ENCODE results near the gene SFSWAP.
"Not testable (repeated sequence)": the region's sequence is repeated elsewhere in the genome, so short reads cannot be mapped to it uniquely, and the experiment has no call there.

The SFSWAP gene

GRCh38 chr12:131701705-131702572, 9.0 kb upstream of the SFSWAP start:
- DNase-seq (ENCODE audit: low read depth in 3 of 3, low spot score in 1 of 3) = no peak

GRCh38 chr12:131702573-131702877, 8.4 kb upstream of the SFSWAP start:
- DNase-seq (ENCODE audit: low read depth in 3 of 3, low spot score in 1 of 3) = no peak

DNA sequence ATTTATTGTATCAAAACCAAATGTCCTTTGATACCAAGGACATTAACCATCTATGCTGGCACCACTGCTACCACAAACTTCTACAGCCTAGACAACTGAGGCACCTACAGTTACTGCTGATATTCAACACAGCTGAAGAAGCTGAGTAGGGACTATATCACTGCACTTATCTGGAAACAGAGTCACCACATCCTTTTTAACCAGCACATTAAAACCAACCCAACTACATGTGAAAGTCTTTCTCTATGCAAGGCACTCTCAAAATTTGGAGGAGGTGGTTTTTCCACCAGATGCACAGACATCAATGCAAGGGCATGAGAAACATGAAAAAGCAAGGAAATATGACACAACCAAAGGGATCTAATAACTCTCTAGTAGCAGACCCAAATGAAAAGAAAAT, 7.7 kb upstream of the SFSWAP start:
- no peak for DNase-seq (ENCODE audit: low read depth in 3 of 3, low spot score in 1 of 3)

- no peak for DNase-seq (ENCODE audit: low read depth in 3 of 3, low spot score in 1 of 3)
Observed at GRCh38 chr12:131704509-131704908, 6.4 kb upstream of the SFSWAP start.

DNA sequence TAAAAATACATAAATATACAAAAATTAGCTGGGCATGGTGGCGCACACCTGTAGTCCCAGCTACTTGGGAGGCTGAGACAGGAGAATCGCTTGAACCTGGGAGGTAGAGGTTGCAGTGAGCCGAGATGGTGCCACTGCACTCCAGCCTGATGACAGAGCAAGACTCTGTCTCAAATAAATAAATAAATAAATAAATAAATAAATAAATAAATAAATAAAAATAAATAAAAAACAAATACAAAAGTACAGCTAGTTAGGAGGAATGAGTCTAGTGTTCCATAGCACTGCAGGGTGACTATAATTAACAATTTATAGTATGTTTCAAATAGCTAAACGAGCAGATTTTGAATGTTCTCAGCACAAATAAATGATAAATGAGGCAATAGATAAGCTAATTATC, 4.2 kb upstream of the SFSWAP start:
- DNase-seq (ENCODE audit: low read depth in 3 of 3, low spot score in 1 of 3) = not testable (repeated sequence)

GRCh38 chr12:131709226-131709625, 1.7 kb upstream of the SFSWAP start:
- DNase-seq (ENCODE audit: low read depth in 3 of 3, low spot score in 1 of 3) = no peak

DNA sequence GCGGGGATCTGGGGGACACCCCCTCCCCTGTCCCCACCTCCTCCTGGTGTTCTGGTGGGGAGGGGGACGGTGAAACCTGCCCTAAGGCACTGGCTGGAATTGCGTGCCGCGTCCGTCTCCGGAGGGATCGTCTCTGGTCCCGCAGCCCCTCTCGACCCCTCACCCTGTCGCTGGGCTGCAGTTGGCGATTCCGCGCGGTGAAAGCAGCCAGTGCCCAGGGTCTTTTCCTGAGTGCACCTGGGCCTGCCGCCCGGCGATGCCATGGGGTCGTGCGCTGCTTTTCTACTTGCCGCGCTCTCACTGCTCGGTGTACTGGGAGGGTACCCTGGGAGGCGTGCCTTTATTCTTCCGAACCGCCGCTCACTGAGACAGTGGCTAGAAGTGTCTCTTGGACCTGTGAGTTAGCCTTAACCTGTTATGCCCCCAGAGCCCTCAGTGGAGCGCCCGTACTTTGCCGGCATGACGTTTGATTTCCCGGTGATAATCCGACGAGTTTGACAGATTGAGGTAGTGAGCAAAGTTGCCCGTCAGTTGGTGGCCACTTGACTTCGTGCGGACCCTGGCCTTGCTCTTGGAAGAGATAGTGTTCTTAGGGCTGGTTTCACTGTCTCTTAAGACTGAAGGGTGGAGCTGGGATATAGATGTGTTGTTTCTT, 788 bp downstream of the SFSWAP start:
- DNase-seq (ENCODE audit: low read depth in 3 of 3, low spot score in 1 of 3) = no peak

DNA sequence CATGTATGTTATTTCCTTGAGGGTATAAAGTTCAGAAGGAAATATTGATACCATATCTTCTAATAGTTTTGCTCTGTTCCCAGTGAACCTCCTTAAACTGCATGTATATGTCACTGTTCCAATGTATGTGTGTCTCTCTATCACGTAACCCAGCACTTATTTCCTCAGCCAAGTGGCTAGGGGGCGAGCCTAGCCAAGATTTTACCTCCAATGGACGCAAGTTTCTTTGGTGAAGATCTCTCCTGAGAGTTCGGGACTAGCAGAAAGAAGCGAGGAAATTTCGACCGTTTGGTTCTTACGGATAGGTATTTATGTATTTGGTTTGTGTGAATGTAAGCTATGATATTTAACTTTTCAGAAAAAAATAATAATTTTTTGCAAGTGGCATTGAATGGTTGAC, 2.5 kb downstream of the SFSWAP start:
- DNase-seq (ENCODE audit: low read depth in 3 of 3, low spot score in 1 of 3) = no peak

DNA sequence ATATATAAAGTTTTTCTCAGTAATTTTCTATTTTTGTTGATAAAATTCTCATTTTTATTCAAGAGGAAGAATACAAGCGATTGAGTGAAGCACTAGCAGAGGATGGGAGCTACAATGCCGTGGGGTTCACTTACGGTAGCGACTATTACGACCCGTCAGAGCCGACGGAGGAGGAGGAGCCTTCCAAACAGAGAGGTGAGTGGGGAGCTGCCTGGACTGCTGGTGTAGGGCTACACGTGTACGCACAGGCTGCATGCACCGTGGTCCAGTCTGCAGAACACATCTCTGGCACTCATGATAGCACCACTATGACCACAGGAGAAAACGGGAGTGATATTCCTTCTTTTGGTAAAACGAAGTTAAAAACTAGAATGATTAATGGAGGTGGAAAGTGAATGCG, 3.9 kb downstream of the SFSWAP start:
- no peak for DNase-seq (ENCODE audit: low read depth in 3 of 3, low spot score in 1 of 3)

GRCh38 chr12:131716282-131716681, 5.4 kb downstream of the SFSWAP start:
- DNase-seq (ENCODE audit: low read depth in 3 of 3, low spot score in 1 of 3) = no peak

DNA sequence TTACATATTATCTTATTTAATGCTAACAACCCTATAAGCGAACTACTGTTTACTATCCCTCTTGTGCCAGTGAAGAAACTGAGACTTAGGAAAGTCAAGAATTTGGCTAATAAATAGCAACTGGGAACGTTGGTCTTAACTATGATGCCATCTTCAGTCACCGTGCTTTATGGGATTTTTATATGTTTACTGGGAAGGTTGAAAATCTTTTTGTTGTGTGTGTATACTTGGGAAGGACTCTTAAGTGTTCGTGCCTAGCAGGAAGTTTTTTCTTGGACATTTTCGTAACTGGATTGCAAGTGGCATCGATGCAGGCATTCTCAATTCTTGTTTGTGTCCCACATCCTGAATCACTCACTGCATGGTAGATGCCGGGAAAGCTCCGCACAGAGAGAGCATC, 9.4 kb downstream of the SFSWAP start:
- no peak for DNase-seq (ENCODE audit: low read depth in 3 of 3, low spot score in 1 of 3)

DNA sequence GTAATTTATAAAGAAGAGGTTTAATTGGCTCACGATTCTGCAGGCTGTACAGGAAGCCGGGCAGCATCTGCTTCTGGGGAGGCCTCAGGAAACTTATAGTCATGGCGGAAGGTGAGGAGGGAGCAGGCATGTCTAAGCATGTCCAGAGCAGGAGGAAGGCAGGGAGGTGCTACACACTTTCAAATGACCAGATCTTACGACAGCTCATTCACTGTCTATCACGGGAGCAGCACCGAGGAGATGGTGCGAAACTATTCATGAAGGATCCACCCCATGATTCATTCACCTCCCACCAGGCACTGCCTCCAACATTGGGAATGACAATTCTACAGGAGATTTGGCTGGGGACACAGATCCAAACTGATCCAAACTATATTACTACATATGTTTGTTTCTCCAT, 10.0 kb downstream of the SFSWAP start:
- DNase-seq (ENCODE audit: low read depth in 3 of 3, low spot score in 1 of 3) = no peak

DNA sequence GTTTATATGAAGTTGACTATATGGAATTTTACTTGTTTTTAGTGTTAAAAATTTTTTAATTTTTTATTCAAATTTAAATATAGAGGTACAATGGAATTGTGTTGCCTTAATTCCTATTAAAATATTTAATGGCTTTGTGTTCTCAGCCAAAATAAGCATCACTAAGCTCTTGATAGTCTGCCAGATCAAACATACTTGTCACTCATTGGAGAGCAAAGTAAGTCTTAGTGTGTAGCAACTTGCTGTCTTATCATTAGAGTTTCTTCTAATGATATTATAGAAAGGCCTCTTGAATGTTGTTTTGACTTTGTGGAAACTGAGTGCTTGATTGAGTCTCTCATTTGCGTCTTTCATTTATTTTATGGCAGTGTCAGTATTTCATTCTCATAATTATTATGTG, 10.7 kb downstream of the SFSWAP start:
- no peak for DNase-seq (ENCODE audit: low read depth in 3 of 3, low spot score in 1 of 3)

DNA sequence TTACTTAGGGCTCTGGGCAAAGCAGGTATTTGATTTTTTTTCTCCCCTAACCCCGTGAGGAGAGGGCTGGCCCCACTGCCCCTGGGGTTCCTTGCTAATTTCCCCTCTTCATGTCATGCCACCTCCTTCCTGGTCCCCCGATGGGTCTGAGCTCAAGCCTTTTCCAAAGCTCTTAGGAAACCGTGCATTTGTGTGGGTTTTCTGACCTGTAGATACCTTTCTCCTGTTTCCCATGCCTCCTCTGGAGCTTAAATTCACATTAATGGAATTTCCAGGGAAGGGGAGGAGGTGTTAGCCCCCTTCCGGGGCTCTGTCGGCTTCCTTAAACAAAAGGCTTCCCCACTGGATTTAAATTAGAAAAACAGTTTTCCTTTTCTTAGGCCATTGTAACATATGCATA, 12.6 kb downstream of the SFSWAP start:
- no peak for DNase-seq (ENCODE audit: low read depth in 3 of 3, low spot score in 1 of 3)

DNA sequence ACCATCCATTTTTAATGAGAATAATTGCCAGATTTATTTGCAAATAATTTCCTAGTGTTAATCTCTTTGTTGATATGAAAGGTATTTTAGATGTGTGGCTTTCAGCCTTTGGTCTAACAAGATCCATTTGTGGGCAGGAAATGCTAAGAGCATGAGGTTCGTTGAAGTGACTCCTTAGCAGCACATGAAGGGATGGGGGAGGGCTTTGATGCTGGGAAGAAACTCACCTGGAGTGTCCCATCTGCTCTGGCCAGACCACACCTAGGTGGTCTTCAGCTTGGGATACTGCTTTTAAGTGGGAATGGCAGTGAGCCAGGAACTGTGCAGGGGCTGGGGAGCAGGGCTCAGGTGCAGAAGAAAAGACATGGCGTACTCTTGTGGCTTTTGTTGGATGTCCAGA, 13.6 kb downstream of the SFSWAP start:
- DNase-seq (ENCODE audit: low read depth in 3 of 3, low spot score in 1 of 3) = no peak

DNA sequence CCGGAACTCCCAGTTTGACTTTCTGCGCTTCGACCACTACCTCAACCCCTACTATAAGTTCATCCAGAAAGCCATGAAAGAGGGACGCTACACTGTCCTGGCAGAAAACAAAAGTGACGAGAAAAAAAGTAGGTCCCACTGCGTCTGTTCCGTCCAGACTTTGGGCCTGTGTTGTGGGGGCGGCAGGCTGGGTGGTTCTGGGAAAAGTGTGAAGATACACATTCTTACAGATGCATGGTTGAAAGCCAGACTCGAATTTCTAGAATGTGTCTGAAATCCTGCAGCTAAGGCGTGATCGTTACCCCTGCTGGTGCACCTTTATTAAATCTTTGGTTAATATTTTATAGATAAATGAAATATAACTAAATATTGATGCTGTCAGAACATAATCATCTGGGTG, 14.6 kb downstream of the SFSWAP start:
- DNase-seq (ENCODE audit: low read depth in 3 of 3, low spot score in 1 of 3) = no peak

- no peak for DNase-seq (ENCODE audit: low read depth in 3 of 3, low spot score in 1 of 3)
Observed at GRCh38 chr12:131728720-131729119, 17.8 kb downstream of the SFSWAP start.

DNA sequence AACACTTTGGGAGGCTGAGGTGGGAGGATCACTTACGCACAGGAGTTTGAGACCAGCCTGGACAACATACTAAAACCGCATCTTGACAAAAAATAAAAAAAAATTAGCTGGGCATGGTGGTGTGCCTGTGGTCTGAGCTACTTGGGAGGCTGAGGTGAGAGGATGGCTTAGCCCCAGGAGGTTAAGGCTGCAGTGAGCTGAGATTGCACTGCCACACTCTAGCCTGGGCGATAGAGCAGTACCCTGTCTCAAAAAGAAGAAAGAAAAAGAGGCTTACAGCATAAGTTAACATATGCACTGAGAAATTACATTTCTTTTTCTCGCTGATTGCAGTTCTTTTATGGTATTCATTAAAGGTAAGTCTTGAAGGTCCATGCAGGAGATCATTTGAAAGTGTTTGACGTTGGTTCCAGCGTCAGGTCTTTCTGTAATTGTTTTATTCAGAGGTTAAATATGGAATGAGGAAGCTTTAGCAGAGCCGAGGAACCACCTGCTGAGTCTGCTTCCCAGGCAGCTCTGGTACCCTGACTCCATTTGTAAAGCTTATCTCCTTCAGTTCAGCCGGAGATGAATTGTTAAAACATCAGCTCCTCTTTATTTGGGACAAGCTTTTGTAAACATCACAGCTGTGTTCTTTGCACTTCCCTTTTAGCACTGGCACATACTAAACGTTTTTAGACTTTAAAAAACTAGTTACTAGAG, 18.5 kb downstream of the SFSWAP start:
- DNase-seq (ENCODE audit: low read depth in 3 of 3, low spot score in 1 of 3) = no peak

DNA sequence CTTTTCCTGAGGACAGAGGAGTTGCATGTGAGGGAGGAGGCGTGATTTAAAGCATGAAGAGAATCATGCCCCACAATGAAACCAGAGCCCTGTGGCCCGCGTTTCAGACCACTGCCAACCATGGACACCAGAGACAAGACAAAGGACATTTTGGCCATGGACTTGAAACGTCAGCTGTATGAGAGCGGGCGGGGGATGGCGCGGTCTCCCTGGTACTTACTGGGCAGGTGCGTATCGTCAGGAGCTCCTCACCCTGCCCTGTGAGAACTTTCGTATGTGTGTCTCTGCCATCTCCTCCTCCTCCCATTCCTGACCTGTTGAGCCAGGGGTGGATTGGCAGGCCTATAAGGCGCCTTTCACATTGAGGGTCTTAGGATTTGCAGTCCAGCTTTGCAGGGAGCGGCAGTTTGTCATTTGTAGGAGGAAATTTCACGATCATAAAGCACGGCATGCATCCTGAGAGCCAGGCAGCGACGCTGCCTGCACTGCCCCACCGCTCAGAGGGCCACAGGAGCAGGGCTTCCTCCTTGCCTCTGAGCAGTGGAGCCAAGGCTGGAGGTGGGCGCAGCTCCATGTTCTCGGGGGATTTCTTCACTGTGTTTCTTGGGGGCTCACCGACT, 22.2 kb downstream of the SFSWAP start:
- DNase-seq (ENCODE audit: low read depth in 3 of 3, low spot score in 1 of 3) = no peak

DNA sequence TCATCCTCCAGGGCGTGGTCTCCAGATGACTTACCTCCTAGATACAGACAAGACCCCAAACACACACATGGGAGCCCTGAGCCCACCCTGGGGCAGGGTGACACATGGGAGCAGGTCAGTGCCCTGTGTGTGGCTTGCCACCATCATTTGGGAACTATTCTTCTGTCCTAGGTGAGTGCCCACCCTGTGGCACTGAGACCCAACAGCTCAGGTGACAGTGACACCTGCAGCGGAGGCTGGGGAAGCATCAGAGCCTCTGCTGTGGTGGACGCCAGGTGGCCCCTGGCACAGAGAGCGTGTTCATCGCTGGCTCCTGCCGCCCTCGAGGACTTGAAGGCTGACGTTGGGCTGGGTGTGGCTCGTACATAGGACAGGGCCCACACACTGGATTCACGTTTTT, 23.0 kb downstream of the SFSWAP start:
- no peak for DNase-seq (ENCODE audit: low read depth in 3 of 3, low spot score in 1 of 3)

- DNase-seq (ENCODE audit: low read depth in 3 of 3, low spot score in 1 of 3) = no peak
Observed at GRCh38 chr12:131734336-131735152, 23.7 kb downstream of the SFSWAP start.

All from stimulated activated CD4-positive, alpha-beta T cell treated with anti-CD3 and anti-CD28 coated beads, TNF-alpha, amount 100 ng/mL, for 1 hour (primary cell).